NCI-H2171 (cell line): ENCODE data around the gene PTPRJ.

Experiments used
- DNase-seq: peaks from one replicate; lab custom pipeline; 2025; lab: John Stamatoyannopoulos, UW

PTPRJ gene

DNA sequence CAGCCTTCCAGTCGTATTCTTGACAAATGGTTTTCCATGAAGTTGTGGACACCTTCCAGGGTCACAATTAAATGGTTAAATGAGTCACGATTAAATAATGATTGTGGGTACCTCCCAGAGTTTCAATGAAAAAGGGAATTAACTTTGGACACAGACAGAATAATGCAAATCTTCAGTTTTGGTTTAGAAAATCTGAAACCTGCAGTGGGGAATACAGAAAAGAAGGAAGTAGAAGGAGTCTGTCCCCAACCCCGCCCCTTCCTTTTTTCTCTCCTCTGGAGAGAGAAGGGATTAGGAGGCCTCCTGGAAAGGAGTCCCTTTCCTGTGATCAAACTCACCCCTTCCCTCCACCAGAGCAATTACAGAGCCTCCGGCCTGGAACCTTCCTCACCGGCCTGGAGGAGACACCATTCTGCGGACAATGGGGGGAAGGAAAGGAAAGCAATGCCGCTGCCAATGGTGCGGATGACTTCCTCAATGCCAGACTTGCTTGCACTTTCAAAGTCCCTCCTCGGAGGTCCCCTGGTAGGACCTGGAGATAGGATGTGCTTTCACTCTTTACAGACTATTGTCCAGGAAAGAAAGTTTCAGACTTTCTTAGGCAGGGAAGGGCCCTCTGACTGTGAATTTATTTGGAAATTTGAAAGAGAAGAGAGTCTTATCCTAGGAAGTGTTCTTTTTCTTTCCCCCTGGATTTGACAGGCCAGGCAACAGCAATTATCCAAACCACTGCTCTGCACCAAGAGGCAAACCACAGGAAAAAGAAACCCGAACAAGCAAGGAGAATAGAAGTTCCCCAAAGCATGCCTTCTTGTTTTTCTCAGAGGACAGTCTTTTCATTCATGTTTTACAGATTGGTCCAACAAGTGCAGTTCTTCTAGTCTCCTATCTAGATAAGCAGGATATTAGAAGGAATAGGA lies 86.8 kb downstream of the PTPRJ start:
- DNase-seq: no peak

DNA sequence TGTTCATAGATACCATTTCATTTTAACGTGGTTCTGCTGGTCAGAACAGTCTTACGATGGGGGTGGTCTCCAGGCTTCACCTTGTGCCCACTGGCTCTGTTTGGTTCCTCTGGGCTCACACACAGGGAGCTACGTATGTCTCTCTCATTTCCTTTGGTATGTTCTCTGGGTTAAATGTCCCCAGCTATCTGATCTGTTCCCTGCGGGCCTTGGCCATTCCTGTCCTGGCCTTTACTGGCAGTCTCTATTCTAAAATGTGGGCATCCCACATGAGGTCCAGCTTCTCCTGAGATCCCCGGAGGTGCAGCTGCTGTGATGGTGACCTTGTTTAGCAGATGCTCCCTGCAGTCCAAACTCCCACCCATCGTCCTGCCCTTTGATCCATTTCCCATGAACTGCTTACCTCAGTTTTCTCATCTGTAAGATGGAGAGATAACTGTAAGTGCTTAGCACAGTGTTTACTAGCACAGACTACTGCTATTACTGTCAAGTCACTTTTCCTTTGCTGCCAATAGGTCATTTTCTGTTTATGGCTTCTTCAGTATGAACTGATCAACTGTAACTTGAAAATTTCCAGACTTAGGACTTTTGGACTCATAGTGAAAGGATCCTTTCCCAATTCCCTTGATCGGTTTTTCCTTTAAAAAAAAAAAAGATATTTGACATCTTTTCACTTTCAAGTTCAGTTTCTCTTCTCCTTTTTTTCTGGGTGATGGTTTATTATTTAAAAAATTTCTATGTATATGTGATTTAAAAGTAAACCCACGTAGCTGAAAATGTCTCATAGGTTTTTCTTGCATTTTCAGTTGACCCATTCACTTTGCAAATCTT lies 92.9 kb downstream of the PTPRJ start:
- no peak for DNase-seq

DNA sequence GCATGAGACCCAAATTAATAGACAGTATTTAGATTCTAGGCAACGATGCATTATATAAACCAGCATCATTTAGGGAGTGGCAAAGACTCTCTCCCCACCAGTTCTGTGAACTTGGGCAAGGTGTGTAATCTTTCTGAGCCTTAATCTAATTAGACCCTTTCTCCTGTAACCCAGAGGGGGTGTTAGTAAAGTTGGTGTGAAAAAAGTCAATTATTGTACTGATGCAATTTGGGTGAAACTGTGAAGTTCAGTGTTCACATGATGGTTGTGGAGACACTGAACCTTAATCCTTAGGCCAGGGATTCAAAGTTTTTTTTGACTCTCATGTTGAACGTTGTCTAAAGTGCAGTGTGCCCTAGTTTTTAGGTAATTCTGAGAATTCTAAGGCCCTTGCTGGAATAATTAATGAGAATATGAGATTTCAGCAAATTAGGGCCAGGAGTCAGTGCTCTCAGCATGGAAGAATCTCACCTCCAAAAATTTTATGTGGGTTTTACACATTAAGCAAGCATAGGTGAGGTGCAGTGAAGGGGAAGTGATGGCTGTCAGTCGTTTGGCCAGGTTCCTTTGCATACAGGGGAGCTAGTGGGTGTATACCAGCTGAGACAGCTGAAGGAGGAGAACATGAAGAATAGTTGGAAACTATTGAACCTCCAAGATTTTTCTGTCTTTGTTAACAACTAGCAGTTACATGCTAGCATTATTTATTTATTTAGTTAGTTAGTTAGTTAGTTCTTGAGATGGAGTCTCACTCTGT lies 94.2 kb downstream of the PTPRJ start:
- DNase-seq: no peak

DNA sequence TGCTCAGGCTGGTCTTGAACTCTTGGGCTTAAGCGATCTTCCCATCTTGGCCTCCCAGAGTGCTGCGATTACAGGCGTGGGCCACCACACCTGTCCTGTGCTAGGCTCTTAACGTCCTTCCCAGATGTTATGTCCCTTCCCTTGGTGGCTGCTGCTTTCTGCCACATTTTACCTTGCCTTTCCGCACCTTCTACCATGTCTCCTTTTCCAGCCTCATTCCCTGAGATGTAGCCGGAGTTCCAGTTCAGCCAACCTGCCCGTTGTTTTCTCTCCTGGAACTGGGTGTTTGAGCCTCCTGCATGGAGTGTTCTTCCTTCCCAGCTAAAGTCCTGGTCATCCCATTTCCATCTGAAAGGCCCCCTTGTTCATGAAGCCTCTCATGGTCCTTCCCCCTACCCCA lies 95.3 kb downstream of the PTPRJ start:
- DNase-seq: no peak

DNA sequence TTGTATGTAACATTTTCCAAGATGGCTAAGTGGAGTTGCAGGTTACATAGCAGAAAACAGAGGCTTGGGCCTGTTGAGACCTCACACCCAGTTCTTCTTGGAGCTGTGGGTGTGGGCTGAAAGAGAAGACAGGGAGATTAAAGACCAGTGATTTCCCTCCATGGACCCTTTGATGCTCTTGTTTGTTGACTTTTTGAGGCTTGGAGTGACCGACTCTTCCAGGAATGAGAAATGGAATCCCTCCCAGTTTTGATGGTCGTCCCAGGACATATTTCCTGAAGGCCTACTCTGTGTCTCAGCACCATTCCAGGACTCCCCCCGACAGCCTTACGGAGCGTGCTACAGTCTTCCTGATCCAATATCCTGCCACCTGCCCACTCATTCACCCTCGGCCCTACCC lies 96.9 kb downstream of the PTPRJ start:
- DNase-seq: no peak

DNA sequence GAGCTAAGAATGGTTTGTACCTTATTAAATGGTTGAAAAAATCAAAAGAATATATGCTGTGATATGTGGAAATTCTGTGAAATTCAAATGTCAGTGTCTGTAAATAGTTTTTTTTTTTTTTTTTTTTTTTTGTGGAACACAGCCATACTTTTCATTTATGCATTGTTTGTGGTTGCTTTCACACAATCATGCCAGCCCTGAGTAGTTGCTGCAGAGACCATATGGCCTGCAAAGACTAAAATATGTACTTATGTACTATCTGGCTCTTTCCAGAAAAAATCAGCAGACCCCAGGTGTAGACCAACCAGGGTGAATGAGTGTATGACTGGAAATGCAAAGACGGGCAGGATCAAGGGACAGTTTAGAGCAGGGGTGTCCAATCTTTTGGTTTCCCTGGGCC lies 98.3 kb downstream of the PTPRJ start:
- DNase-seq: peak; percentile 8

DNA sequence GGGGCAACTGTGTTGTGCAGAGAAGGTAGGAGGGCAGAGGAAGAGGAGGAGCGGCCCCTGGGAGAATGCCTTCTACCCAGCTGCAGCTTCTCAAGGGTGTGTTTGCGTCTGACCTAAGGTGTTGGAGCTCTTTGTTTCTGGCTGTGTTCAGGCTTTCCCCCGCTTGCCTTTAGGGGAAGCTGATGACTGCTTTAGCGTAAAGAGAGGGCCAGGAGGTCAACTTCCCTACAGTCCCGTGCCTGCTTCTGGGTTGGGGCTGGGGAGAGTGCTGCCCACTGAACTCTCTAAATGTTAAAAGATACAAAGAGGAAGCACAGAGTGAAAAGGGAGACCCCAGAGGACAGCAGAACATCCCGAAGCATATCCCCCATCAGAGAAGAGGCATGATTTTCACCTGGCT lies 99.2 kb downstream of the PTPRJ start:
- DNase-seq: no peak

DNA sequence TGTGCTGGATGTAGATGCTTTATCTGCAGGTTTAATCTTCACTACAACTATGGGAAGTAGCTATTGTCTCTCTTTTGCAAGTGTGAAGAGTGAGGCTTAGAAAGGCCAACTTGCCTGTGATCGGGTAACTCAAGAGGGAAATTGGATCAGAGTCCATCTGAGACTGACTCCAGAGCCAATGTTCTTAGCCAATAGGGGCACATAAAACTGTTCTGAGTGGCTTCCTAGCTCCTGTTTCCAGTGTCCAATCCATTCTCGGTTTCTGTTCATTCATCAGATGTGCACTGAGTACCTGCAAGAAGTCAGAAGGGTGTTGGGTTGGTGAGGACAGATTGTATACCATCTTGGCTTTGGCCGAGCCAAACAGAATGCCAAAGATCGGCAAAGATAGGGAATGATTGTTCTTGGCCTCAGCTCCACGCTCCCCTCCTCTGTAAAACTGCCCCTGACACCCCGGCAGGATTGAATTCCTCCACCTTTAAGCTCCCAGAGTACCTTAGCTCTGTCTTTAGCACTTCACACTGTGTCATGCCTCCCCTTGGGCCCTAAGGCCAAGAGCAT lies 100.0 kb downstream of the PTPRJ start:
- no peak for DNase-seq

DNA sequence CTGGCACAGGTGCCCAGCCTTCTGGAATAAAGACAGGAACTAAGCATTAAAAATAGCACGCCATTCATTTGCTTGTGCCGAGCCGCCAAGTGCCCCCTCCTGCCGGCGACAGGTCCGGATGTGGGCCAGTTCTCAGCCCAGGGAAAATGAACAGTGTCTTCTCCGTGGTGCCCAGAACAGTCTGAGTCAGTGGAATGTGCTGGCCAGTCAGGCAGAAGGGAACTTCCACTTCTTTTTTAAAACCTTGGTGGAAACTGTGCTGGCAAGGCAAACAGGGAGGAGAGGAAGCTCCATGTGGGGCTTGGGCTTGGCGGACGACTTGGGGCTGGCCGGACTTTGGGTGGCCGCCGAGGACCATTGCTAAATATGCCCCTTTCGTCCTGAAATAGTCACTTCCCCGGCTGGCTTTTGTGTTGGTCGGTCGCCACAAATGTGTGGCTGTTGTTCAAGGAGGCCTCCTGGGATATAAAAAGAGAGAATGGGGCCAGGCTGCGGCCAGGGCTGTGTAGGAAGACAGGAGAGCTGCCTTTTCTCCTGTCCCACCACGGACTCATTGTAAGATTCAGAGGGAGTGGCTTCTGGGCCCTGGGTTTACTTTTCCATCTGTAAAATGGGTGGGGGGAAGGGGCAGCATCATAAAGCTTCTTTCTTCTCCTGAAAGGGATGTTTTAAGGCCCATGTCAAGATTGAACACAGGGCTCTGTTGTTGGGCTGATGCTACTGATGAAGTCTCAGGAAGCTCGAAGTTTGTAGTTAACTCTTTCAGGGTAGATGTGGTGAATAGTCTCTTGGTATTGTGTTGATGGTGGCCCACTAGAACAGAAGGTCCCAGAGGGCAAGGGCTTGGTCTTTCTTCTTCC lies 101.0 kb downstream of the PTPRJ start:
- DNase-seq: no peak

DNA sequence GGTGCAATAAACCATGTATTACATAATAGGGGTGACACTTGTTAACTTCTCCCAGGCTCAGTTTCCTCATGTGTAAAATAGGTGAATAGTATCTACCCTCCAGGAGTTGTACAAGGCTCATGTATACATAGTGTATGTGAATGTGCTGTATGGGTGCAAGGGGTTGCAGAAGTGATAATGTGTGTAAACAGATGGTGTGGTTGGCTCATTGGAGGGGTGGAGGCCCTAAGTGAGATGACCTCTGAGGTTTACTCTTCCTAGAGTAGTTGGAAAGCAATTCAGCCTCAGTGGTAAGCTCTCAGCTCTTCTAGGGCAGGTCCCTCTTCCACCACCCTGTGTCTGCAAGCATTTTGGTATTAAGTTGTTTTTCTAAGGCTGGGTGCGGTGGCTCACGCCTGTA lies 102.4 kb downstream of the PTPRJ start:
- no peak for DNase-seq

DNA sequence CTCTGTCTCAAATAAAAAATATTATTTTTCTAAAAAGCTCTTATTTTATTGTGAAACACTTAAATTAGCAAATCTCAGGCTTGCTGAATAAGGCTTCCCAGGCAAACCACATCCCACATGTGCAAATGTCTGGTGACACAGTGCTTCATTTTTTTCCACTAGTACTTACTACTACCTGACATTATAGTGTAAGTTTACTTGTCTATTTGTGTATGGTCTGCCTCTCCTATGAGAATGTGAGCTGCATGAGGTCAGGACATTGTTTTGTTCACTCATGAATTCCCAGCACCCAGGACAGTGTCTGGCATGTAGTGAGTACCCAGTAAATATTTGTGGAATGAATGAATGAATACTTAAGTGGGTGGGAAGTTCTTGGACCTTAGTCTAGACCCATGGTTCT lies 103.1 kb downstream of the PTPRJ start:
- no peak for DNase-seq

DNA sequence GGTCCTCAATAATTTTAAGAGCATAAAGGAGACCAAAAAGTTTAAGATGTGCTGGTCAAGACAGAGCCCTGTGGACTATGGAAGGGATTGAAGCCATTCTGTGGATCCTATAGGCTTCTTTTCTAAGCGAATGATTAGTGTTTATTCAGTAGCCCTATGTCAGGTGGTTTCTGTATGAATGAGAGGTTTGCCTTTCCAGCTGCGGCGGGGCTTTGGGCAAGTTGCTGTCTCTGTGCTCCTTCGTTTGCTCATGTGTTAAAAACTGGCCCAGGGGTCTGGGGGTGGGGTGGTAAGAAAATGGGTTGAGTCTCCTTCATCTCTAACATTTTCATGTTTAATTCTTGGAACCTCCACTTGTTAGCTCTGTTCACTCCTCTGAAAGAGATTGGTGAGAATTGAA lies 105.3 kb downstream of the PTPRJ start:
- no peak for DNase-seq

DNA sequence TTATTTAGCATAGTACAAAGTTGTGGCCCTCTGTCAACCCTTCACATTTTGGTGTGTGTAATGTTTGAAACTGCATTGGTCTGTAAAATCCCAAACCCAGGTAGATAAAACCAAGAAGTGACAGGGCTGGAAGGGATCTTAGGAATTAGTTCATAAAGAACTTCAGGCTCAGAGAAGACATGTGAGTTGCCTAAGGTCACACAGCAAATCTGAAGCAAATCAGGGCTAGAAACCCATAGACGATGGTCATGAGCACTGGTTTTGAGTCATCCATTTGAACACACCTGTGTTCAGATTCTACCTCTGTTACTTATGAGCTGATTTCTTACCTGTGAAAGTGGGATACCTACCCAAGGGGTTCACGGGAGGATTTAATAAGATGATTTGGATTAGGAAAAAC lies 107.1 kb downstream of the PTPRJ start:
- no peak for DNase-seq

DNA sequence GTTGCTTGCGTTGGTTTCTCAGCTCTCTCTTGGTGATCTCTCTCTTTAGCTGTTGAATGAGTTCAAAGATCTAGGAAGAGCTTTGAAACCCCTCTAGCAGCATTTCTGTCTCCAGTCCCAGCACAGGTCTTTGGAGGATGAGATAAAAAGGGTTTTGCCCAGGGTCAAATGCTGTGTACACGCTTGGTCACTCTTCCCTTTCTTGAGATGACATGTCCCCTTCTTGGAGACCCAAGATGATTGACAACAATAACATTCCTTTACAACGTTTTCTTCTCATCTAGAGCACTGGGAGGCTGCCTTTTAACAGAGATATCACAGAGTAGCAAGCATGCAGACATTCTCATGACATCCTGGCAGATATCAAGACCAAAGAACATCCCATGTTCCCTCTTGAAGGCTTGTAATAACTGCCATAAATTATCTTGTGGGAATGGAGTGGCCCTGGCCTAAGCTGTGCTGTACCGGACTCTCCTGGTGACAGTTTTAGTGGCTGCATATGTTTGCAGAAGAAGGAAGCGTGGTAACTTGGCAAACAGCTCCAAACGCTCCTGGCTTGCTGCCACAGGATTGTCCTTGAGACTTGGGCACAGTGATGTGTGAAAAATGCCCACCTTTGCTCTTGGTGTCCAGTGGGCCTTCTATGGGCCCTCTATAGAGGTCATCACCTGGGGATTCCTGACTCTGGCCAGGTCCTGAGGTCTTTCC lies 107.8 kb downstream of the PTPRJ start:
- peak; percentile 51 for DNase-seq

DNA sequence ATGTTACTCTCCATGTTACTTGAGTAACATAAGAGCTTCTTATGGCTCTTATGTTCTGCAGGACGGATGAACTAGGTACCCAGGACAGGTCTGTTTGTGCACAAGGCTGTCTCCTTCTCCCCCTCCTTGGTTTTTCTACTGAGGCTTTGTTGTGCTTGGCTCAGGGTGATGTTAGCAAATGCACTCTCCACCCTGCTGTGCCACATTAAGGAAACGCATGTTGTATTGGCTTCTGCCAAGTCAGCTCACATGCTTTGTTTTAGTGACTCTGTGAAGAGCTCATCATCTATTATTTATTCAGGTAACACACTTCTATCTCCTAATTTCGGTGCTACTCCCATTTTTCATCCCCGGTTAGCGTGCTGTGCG lies 108.3 kb downstream of the PTPRJ start:
- peak; percentile 23 for DNase-seq

DNA sequence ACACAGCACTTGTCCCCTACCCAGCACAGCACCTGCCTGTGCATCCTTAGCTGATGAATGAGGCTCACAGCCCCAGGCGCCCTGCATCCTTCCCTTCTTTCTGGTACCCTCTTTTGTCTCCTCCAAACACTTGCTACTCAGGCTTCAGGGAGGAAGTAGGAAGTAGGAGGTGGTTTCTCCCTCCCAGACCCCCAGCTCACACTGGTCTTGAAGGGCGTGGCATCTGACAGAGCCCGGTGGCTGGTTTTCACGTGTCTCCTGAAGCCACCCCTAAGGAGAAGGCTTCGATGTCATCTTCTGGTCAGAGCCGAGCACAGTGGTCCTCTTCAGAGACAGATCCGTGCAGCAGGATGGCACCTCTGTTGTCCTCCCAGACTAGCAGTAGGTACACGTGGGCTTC lies 109.8 kb downstream of the PTPRJ start:
- no peak for DNase-seq

DNA sequence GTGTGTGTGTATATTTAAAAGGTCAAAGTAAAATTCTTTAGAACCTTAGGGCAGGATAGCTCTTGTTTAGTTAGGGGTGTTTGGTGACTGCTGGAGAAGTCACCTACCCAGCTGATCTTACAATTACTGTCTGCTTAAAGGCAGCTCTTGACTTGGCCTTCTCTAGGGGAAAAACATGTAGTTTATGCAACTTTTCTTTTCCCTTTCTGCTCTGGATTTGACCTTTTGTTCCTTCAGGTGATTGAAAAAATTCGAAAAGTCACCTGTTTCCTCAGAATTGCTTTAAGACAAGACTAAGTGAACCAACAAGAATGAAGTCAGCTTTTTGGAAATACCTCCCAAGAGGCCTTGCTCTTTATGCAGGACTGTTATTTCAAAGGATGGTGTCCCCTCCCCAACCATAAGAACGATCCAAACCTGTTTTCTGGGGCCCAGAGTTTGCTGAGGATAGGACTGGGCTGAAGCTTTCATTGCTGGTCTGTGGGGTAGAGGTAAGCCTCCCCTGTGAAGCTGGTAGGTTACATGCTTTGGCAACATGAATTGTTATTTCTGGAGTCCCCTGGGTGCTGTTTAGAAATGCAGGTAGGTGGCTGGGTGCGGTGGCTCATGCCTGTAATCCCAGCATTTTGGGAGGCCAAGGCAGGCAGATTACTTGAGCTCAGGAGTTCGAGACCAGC lies 111.2 kb downstream of the PTPRJ start:
- DNase-seq: no peak

DNA sequence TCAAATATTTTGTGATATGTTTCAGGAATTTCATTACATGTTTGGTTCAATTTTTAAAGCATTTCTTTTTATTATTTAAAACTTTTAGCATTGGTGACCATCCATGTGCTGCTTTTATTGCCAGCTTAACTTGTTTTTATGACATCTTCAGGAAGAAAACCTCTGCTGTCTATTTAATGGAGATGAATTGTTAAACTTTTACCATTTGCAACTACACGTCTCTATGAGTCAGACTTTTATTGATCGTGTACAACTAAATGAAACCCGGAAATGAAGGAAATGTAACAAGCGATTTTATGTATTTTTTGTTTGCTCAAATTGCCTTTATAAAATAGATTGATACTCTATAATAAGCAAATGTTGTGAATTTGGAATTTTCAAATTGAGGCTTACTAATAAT lies 113.0 kb downstream of the PTPRJ start:
- DNase-seq: no peak

DNA sequence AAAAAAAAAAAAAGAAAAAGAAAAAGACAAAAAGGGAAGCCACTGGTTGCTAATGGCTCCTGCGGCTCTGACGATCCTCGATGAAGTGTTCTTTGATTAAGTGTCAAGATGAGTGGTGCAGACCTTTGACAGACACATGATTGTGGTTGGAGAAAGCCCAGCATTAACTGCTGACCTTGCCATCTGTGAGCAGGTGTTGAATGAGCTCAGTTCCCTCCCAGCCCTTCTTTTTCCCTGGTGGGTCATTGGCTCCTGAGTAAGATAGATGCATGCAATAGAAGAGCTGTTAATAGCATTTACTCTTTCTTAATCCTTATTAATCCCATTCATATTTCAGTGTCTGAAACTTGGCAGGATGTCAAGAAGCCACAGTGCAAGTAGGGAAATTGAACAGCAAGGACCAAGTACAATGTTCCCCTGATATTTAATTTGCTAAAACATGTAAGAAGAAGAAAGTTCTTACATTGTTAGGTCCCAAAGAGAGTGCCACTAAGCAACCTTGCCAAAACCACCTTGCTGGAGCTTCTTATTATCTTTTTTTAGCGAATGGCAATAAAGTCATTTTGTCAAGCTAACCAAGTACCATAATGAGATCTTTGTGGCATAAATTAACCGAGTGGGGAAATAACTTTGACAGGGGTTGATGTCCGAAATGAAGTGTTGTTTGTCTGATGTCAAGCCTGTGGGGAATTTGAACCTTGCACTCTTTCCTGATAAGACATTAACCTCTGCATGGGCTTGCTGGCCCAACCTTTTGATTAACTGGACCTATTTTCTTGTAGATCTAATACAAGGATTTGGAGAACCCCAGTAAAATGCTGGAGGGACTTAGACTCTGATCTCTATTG lies 113.7 kb downstream of the PTPRJ start:
- DNase-seq: no peak
